Heart right ventricle (tissue), 16 donors: ENCODE results near the gene MAZ. TPM values are rescaled to one million over a fixed set of nuclear protein-coding genes. Genes with fewer than 3 reads are reported as not detected.

Source experiments
- ATAC-seq, 8 donors: fragments of 200-7000 bp; cut with Tn5 transposase; one replicate each; pipeline ENCODE4 v1.9.1; 2020; ENCODE audit warnings: mild to moderate bottlenecking in 8 of 8, moderate library complexity in 8 of 8, moderate number of reproducible peaks in 1 of 8
- DNase-seq, 2 donors: peaks; one replicate each; pipeline ENCODE4 v3.0.0-alpha.2; 2020
- H3K27ac ChIP-seq, 10 donors: fragments of 200-600 bp; sonication (generic) in 2 of 10; one replicate each; pipeline versions ENCODE4 v1.5.0 to v1.8.0; 2020 to 2022; ENCODE audit warnings: mild to moderate bottlenecking in 3 of 10
- H3K27me3 ChIP-seq, 7 donors: fragments of 200-600 bp; one replicate each; pipeline ENCODE4 v1.8.0; 2021 to 2022; ENCODE audit warnings: mild to moderate bottlenecking in 2 of 7
- H3K36me3 ChIP-seq, 9 donors: fragments of 200-600 bp; sonication (generic) in 1 of 9; one replicate each; pipeline versions ENCODE4 v1.5.0 to v1.8.0; 2020 to 2022; ENCODE audit warnings: mild to moderate bottlenecking in 2 of 9
- H3K4me1 ChIP-seq, 9 donors: fragments of 200-600 bp; sonication (generic) in 1 of 9; one replicate each; pipeline versions ENCODE4 v1.5.0 to v1.8.0; 2020 to 2022; ENCODE audit warnings: mild to moderate bottlenecking in 4 of 9
- H3K4me3 ChIP-seq, 10 donors: fragments of 200-600 bp; sonication (generic) in 2 of 10; one replicate each; pipeline versions ENCODE4 v1.5.0 to v1.8.0; 2020 to 2022; ENCODE audit warnings: mild to moderate bottlenecking in 7 of 10, moderate library complexity in 2 of 10
- H3K9me3 ChIP-seq, 11 donors: fragments of 200-600 bp in 10 of 11; sonication (generic) in 2 of 11; one replicate each; pipeline versions ENCODE4 v1.5.0 to v1.8.0; 2013 to 2022; ENCODE audit warnings: mild to moderate bottlenecking in 2 of 11, control low read depth in 1 of 11, moderate library complexity in 1 of 11
- WGBS, 2 donors: extraction: QIAGEN DNeasy Blood & Tissue Kit; methylation state at CpG; one replicate each; pipeline ENCODE4 v1.1.7; 2013; ENCODE audit warnings: inconsistent platforms in 1 of 2; 5-methylcytosine and 5-hydroxymethylcytosine counted together
- intact Hi-C, 10 donors: fragments of 100-400 bp; cut with DNase I; formaldehyde crosslinking; loops; one replicate each; pipeline versions ENCODE4 v1.11.1 to v1.14.2; 2022
- polyA plus RNA-seq, 2 donors: library from polyadenylated mRNA; stranded (reverse); fragments of 200-250 nt; gene quantifications; one replicate each; pipeline ENCODE4 v1.2.3, GENCODE V29; 2013
- total RNA-seq, 10 donors: library from RNA; stranded (reverse); fragmentation: NEBNext Ultra II Directional in 3 of 10; extraction: Animal tissue kit (Norgen Biotek cat#: 25700) in 3 of 10; gene quantifications; one replicate each; pipeline versions ENCODE4 v1.2.1 to v1.2.4, GENCODE V29; 2021 to 2023
- TF ChIP-seq, protein P1 (sequence below), 9 donors: fragments of 200-600 bp; sonication (generic) in 2 of 9; IDR thresholded peaks; one replicate each; pipeline versions ENCODE4 v1.5.0 to v1.8.0; 2021 to 2022; ENCODE audit warnings: antibody characterized with exemption in 9 of 9, mild to moderate bottlenecking in 5 of 9, moderate library complexity in 1 of 9
- donor health status: Arrhythmogenic right ventricular cardiomyopathy.
- donor health status: ischemic (EF 13 %, LVEDD 7.1; RV severe dilation, severe dysfunction).
- donor health status: healthy with polysubstance abuse.
- donor health status: DM: no; HTN: yes; CAD: no.
- donor health status: DM: no; HTN: no; CAD: no.
- donor health status: ischemic (EF 25% LVEDD 6.9; RV normal size, moderate dysfunction).
- donor health status: ischemic (EF 25% LVEDD 5.7; RV mildly dilated, moderate dysfunction).
- donor health status: healthy.
- donor health status: DM: yes; HTN: yes; CAD: no.
- donor health status: Ischemic cardiomyopathy.
- donor health status: ischemic (EF 35%, LVEDD 5.7; RV mildly dilated, moderate dysfunction).
- donor health status: nonischemic (EF 11% LVEDD 7.7; RV severe dilation, severe dysfunction).
- donor health status: DM: yes; HTN: yes; CAD: no.
- donor health status: PGD.
- donor health status: ischemic (EF 29% LVEDD 5.4; RV normal size, mild dysfunction).
- donor health status: nonischemic (EF 23%, LVEDD 6.1; RV moderate dilation, normal function).

Gene MAZ
- total and polyA plus RNA-seq, 12 donors: 44.2 to 115 (median 66.3) TPM

DNA sequence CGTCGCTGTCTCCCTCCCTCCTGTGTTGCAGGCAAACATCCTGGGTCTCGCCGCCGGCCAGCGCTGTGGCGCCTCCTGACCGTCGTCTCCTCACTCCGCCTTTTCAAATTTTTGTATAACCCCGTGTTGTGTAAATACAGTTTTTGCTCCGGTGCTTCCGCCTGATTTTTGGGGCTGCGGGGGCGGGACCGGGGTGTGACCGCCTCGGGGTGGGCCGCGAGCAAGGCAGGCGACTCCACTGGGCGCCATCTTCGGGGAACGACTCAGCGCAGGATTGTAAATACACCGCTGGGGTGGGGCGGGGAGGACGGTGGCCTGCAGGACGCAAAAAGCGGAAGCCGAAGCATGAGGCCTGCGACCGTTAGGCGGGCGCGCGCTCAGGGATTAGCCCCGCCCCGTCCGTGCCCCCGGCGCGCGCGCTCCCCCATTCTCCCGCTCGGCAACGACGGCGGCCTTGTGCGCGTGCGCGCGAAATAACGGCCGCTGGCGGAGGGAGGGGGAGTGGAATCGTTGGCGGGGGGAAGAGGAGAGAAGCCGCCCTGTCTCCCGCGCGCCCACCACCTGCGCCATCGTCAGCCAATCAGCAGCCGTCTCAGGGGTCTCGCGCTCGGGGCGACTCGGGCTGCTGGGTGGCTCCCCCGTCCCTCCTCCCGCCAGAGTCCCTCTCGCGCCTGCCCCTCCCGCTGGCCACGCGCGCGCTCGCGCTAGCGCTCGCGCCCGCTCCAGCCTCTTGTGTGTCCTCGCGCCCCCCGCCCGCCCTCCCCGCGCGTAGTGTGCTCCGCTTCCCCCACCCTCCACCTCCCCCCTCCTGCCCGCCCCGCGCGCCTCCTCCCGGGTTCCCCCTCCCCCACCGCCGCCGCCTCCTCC is 864 bp upstream of the MAZ start:
- peaks cover 26 to 46% (median 43%) of the 10 kb centered on the region in 9 donors for H3K4me1 ChIP-seq
- WGBS, 2 donors: 1% methylated on average over 72 to 100 of the region's 103 CpGs
- H3K9me3 ChIP-seq: no peaks in the 10 kb centered on the region
- intact Hi-C loops: loop anchor here in 3 of 10 donors (1.0 to 10.0 kb wide), 3 partner anchors 15 to 169 kb away; partner anchors contain the start of genes KIF22 (in 2 of the 3) and TAOK2 (in 1 of the 3)
- TF ChIP-seq, protein P1, sequence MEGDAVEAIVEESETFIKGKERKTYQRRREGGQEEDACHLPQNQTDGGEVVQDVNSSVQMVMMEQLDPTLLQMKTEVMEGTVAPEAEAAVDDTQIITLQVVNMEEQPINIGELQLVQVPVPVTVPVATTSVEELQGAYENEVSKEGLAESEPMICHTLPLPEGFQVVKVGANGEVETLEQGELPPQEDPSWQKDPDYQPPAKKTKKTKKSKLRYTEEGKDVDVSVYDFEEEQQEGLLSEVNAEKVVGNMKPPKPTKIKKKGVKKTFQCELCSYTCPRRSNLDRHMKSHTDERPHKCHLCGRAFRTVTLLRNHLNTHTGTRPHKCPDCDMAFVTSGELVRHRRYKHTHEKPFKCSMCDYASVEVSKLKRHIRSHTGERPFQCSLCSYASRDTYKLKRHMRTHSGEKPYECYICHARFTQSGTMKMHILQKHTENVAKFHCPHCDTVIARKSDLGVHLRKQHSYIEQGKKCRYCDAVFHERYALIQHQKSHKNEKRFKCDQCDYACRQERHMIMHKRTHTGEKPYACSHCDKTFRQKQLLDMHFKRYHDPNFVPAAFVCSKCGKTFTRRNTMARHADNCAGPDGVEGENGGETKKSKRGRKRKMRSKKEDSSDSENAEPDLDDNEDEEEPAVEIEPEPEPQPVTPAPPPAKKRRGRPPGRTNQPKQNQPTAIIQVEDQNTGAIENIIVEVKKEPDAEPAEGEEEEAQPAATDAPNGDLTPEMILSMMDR (IDR thresholded peaks at IDR 0.05): peak in 2 of 9 donors; percentile 20 to 21
- peak overlapping the region; percentile 94 to 100 (median 97) for H3K27ac ChIP-seq
- no peaks in the 10 kb centered on the region for H3K27me3 ChIP-seq
- H3K36me3 ChIP-seq: peaks cover 0 to 43% (median 14%) of the 10 kb centered on the region in 9 donors
- DNase-seq (peak; percentile 97 to 98), ATAC-seq (peak; percentile 83 to 94 (median 90))
- H3K4me3 ChIP-seq: peak overlapping the region; percentile 65 to 99 (median 79)

DNA sequence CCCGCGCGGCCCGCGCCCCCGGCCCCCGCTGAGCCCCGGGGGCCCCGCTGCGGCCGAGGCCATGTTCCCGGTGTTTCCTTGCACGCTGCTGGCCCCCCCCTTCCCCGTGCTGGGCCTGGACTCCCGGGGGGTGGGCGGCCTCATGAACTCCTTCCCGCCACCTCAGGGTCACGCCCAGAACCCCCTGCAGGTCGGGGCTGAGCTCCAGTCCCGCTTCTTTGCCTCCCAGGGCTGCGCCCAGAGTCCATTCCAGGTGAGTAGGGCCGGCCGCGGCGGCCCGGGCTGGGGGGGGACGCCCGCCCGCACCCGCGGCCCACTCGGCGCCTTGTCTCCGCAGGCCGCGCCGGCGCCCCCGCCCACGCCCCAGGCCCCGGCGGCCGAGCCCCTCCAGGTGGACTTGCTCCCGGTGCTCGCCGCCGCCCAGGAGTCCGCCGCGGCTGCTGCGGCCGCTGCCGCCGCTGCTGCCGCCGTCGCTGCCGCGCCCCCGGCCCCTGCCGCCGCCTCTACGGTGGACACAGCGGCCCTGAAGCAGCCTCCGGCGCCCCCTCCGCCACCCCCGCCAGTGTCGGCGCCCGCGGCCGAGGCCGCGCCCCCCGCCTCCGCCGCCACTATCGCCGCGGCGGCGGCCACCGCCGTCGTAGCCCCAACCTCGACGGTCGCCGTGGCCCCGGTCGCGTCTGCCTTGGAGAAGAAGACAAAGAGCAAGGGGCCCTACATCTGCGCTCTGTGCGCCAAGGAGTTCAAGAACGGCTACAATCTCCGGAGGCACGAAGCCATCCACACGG is 504 bp downstream of the MAZ start:
- Histone ChIP-seq H3K4me1 (peaks cover 31 to 57% (median 56%) of the 10 kb centered on the region in 9 donors), H3K27me3 (peaks cover 0 to 4% (median 0%) of the 10 kb centered on the region in 7 donors), H3K27ac (peak overlapping the region; percentile 72 to 97 (median 92)), H3K9me3 (no peaks in the 10 kb centered on the region), H3K36me3 (peaks cover 0 to 30% (median 14%) of the 10 kb centered on the region in 9 donors), H3K4me3 (peak overlapping the region; percentile 38 to 67 (median 58))
- WGBS, 2 donors: 0 to 2% methylated on average over 41 to 99 of the region's 99 CpGs
- TF ChIP-seq, protein P1 (IDR thresholded peaks at IDR 0.05): no peak
- intact Hi-C loops: loop anchor here in 1 of 10 donors (10.0 kb wide), 1 partner anchor 168 kb away; the partner anchor contains the start of gene TAOK2
- no peak for ATAC-seq
- peak; percentile 63 to 66 for DNase-seq

GRCh38 chr16:29807426-29808218 is 1.3 kb downstream of the MAZ start:
- Histone ChIP-seq H3K4me1 (peaks cover 31 to 65% (median 63%) of the 10 kb centered on the region in 9 donors), H3K4me3 (peak overlapping the region; percentile 38 to 67 (median 58)), H3K27me3 (peaks cover 0 to 12% (median 0%) of the 10 kb centered on the region in 7 donors), H3K9me3 (no peaks in the 10 kb centered on the region), H3K36me3 (peaks cover 0 to 25% (median 14%) of the 10 kb centered on the region in 9 donors), H3K27ac (peak overlapping the region; percentile 72 to 97 (median 92))
- ATAC-seq (peak; percentile 12 to 56 (median 34)), DNase-seq (peak; percentile 90 to 95)
- TF ChIP-seq, protein P1 (IDR thresholded peaks at IDR 0.05): peak in 8 of 9 donors; percentile 17 to 68 (median 46)
- WGBS, 2 donors: 2 to 4% methylated on average over 69 of the region's 69 CpGs
- intact Hi-C loops: loop anchor here in 1 of 10 donors (10.0 kb wide), 1 partner anchor 167 kb away; the partner anchor contains the start of gene TAOK2
